Endothelial cell of umbilical vein (primary cell): Measurements from ENCODE around the gene KLF13. TPM values are rescaled to one million over a fixed set of nuclear protein-coding genes. Genes with fewer than 3 reads are reported as not detected.

Experiments
- BruUV-seq: library from RNA; stranded (reverse); fragments of 400-500 nt; replicated peaks from 2 replicates; lab custom pipeline; 2021; lab: Mats Ljungman, UMichigan
- CTCF ChIA-PET: fragments of 300-600, 350-600 bp; sonication (Branson Sonifier 250); formaldehyde crosslinking; loops from one replicate; lab custom pipeline; 2021; ENCODE audit warnings: antibody characterized with exemption, inconsistent platforms; lab: Charles Lee
- POLR2A ChIA-PET: fragments of 300-600, 350-600 bp; sonication (Branson Sonifier 250); formaldehyde crosslinking; loops from one replicate; lab custom pipeline; 2021; ENCODE audit warnings: antibody characterized with exemption, inconsistent platforms; lab: Charles Lee
- DNase-seq: peaks from one replicate; pipeline ENCODE4 v3.0.0-alpha.2; 2011; ENCODE audit warnings: low read depth, low spot score
- FAIRE-seq: peaks from 2 replicates; lab custom pipeline; 2011; peaks lifted over from hg19 to GRCh38; lab: Jason Lieb, UNC
- H2AFZ ChIP-seq: 2 replicates; pipeline ENCODE4 v1.6.0; 2012; ENCODE audit warnings: low read depth, low read length, control low read depth, inconsistent platforms
- H3K27ac ChIP-seq: 2 replicates; pipeline ENCODE4 v1.5.1; 2011; ENCODE audit warnings: low read depth, mild to moderate bottlenecking, control low read depth, low read length, moderate library complexity; ENCODE audit not compliant: insufficient read depth
- H3K27me3 ChIP-seq, 2 experiments: 2 replicates each; pipeline versions ENCODE4 v1.6.0 to v1.6.1; 2011; ENCODE audit warnings: low read length in 2 of 2, mixed read lengths in 1 of 2; ENCODE audit not compliant: control insufficient read depth in 2 of 2, insufficient read depth in 2 of 2
- H3K36me3 ChIP-seq, 2 experiments: 2 replicates in 1 of 2; 3 replicates in 1 of 2; pipeline ENCODE4 v1.5.1; 2011; ENCODE audit warnings: low read length in 2 of 2, mild to moderate bottlenecking in 1 of 2, moderate library complexity in 1 of 2; ENCODE audit not compliant: control insufficient read depth in 2 of 2, insufficient read depth in 2 of 2; ENCODE audit errors: extremely low read depth in 1 of 2
- H3K4me1 ChIP-seq: 3 replicates; pipeline ENCODE4 v1.5.1; 2011; ENCODE audit warnings: mild to moderate bottlenecking, low read length; ENCODE audit not compliant: control insufficient read depth, insufficient read depth; ENCODE audit errors: extremely low read depth
- H3K4me2 ChIP-seq: 2 replicates; pipeline ENCODE4 v1.6.1; 2011; ENCODE audit warnings: low read length, control low read depth, mixed read lengths; ENCODE audit not compliant: insufficient read depth
- H3K4me3 ChIP-seq, 3 experiments: fragments of 200-600 bp in 1 of 3; sonication (generic), shearing (Covaris generic) in 1 of 3; replicated peaks in 1 of 3; 2 replicates each; pipeline ENCODE4 v1.5.1; 2011 to 2016; ENCODE audit warnings: control low read depth in 3 of 3, low read length in 3 of 3, mild to moderate bottlenecking in 2 of 3, inconsistent platforms in 1 of 3, low read depth in 1 of 3, moderate library complexity in 1 of 3; ENCODE audit not compliant: insufficient read depth in 1 of 3
- H3K79me2 ChIP-seq: 2 replicates; pipeline ENCODE4 v1.6.0; 2012; ENCODE audit warnings: low read length, inconsistent platforms; ENCODE audit not compliant: control insufficient read depth, insufficient read depth
- H3K9ac ChIP-seq: replicated peaks from 2 replicates; pipeline ENCODE3; 2011; ENCODE audit warnings: low read length, control low read depth; ENCODE audit not compliant: insufficient read depth; ENCODE audit errors: extremely low read depth
- H3K9me1 ChIP-seq: replicated peaks from 3 replicates; pipeline ENCODE4 v1.6.0; 2011; ENCODE audit warnings: mild to moderate bottlenecking, low read length; ENCODE audit not compliant: control insufficient read depth, insufficient read depth; ENCODE audit errors: extremely low read depth
- H3K9me3 ChIP-seq: replicated peaks from 2 replicates; pipeline ENCODE4 v1.5.1; 2012; ENCODE audit warnings: low read length, inconsistent platforms; ENCODE audit not compliant: control insufficient read depth, insufficient read depth
- H4K20me1 ChIP-seq: replicated peaks from 2 replicates; pipeline ENCODE3; 2011; ENCODE audit warnings: mild to moderate bottlenecking, low read length; ENCODE audit not compliant: control insufficient read depth, insufficient read depth; ENCODE audit errors: extremely low read depth
- EZH2 ChIP-seq: IDR thresholded peaks from 2 replicates; pipeline ENCODE4 v1.6.1; 2012; ENCODE audit warnings: borderline replicate concordance, low read depth, mild to moderate bottlenecking, moderate library complexity, low read length, inconsistent platforms; ENCODE audit not compliant: severe bottlenecking
- MAX ChIP-seq: IDR thresholded peaks from 2 replicates; pipeline ENCODE4 v1.6.1; 2011; ENCODE audit not compliant: insufficient read depth, insufficient read length
- POLR2A ChIP-seq: IDR thresholded peaks from 2 replicates; pipeline ENCODE4 v1.6.1; 2012; ENCODE audit warnings: low read depth, mild to moderate bottlenecking, control low read depth, low read length
- dilution Hi-C: fragments of 300-500 bp; cut with MboI; formaldehyde crosslinking; loops from one replicate; pipeline ENCODE4 v1.15.0; 2019; ENCODE audit warnings: low sequenced_read_pairs; ENCODE audit not compliant: extremely low pct_ligation_motif_present
- intact Hi-C: fragments of 100-400 bp; cut with micrococcal nuclease; formaldehyde crosslinking; loops from one replicate; pipeline ENCODE4 v1.10.0; 2022
- polyA plus RNA-seq, 4 experiments: library from polyadenylated mRNA; depleted of rRNA in 3 of 4; stranded (reverse) in 3 of 4; unstranded in 1 of 4; fragments of >200 nt; gene quantifications; 2 replicates each; pipeline versions ENCODE4 v1.2.1 to v1.2.3, GENCODE V29; 2011 to 2012; ENCODE audit warnings: missing spikeins in 1 of 4
- total RNA-seq: library from RNA; stranded (reverse); gene quantifications from 2 replicates; pipeline ENCODE4 v1.2.3, GENCODE V29; 2021

KLF13 gene
- total and polyA plus RNA-seq, 2 donors (not counting 3 experiments of a cell fraction or from before 2014, with no cell fraction given): 10.1 to 31.9 TPM

GRCh38 chr15:31390777-31391486 lies 64.3 kb downstream of the KLF13 start:
- Histone ChIP-seq H3K9ac (no peak overlapping the region), H3K9me1 (no peaks in the 10 kb centered on the region), H3K27me3 (peaks cover 2 to 5% of the 10 kb centered on the region in 2 experiments), H3K27ac (no peak overlapping the region), H3K4me1 (peaks cover 6% of the 10 kb centered on the region), H3K4me3 (no peak overlapping the region), H3K9me3 (no peaks in the 10 kb centered on the region), H3K36me3 (no peaks in the 10 kb centered on the region), H3K79me2 (no peaks in the 10 kb centered on the region), H3K4me2 (no peak overlapping the region), H2AFZ (no peak overlapping the region), H4K20me1 (no peaks in the 10 kb centered on the region)
- CTCF ChIA-PET: interaction anchor here (1.2 to 1.8 kb wide), 3 partner anchors 9 to 44 kb away, joined by 3 to 13 read pairs (median 4); no protein-coding TSS in a partner anchor
- dilution Hi-C loops: no loop called here
- no TSS peak for BruUV-seq
- FAIRE-seq (no peak), DNase-seq (no peak)
- intact Hi-C loops: no loop called here
- POLR2A ChIA-PET: no interaction called here
- TF ChIP-seq POLR2A (no peak), EZH2 (peak; percentile 2)

- Histone ChIP-seq H3K27ac (peak overlapping the region; percentile 5), H3K4me3 (peak overlapping the region; percentile 40 to 56 (median 46)), H3K9ac (peak overlapping the region; percentile 69), H3K9me1 (no peaks in the 10 kb centered on the region), H3K4me1 (peaks cover 13% of the 10 kb centered on the region), H3K4me2 (peak overlapping the region; percentile 68), H4K20me1 (no peaks in the 10 kb centered on the region), H2AFZ (peak overlapping the region; percentile 93), H3K27me3 (peaks cover 2 to 5% of the 10 kb centered on the region in 2 experiments), H3K9me3 (no peaks in the 10 kb centered on the region), H3K79me2 (no peaks in the 10 kb centered on the region), H3K36me3 (no peaks in the 10 kb centered on the region)
- ChIA-PET POLR2A (no interaction called here), CTCF (interaction anchor here (0.7 to 1.3 kb wide), 13 partner anchors 8 to 99 kb away, joined by 3 to 13 read pairs (median 3); partner anchors contain the start of gene KLF13)
- intact Hi-C loops (no loop called here), dilution Hi-C loops (no loop called here)
- DNase-seq: peak; percentile 50
- TF ChIP-seq MAX: no peak
- TF ChIP-seq EZH2: peak; percentile 9
- BruUV-seq: no TSS peak
- peak; percentile 62 for FAIRE-seq
Observed at GRCh38 chr15:31391687-31392671, 65.3 kb downstream of the KLF13 start.
